Colonic mucosa (tissue), 4 donors: ENCODE data around the gene TMSB4Y. TPM values are rescaled to one million over a fixed set of nuclear protein-coding genes. Genes with fewer than 3 reads are reported as not detected.

Source experiments
- DNase-seq: peaks from one replicate; pipeline ENCODE4 v3.0.0-alpha.2; 2020
- H3K27ac ChIP-seq: fragments of 200-600 bp; one replicate; pipeline ENCODE4 v1.8.0; 2021
- H3K27me3 ChIP-seq: fragments of 200-600 bp; one replicate; pipeline ENCODE4 v1.8.0; 2021
- H3K36me3 ChIP-seq: fragments of 200-600 bp; one replicate; pipeline ENCODE4 v1.8.0; 2021
- H3K4me1 ChIP-seq: fragments of 200-600 bp; one replicate; pipeline ENCODE4 v1.8.0; 2021; ENCODE audit warnings: mild to moderate bottlenecking
- H3K4me3 ChIP-seq: fragments of 200-600 bp; one replicate; pipeline ENCODE4 v1.8.0; 2021
- H3K9ac ChIP-seq, 2 donors: one replicate each; pipeline ENCODE4 v1.7.0; 2013; ENCODE audit warnings: control low read depth in 2 of 2, low read depth in 2 of 2, low read length in 2 of 2
- H3K9me3 ChIP-seq: fragments of 200-600 bp; one replicate; pipeline ENCODE4 v1.8.0; 2021
- intact Hi-C: fragments of 100-400 bp; cut with DNase I; formaldehyde crosslinking; loops from one replicate; pipeline ENCODE4 v1.14.1; 2022
- total RNA-seq, 2 donors: library from RNA; stranded (reverse); fragmentation: NEBNext Ultra II Directional in 1 of 2; extraction: Animal tissue kit (Norgen Biotek cat#: 25700) in 1 of 2; gene quantifications; one replicate each; pipeline ENCODE4 v1.2.1, GENCODE V29; 2021
- TF ChIP-seq, protein P1 (sequence below): fragments of 200-600 bp; IDR thresholded peaks from one replicate; pipeline ENCODE4 v1.8.0; 2022; ENCODE audit warnings: antibody characterized with exemption, mild to moderate bottlenecking
- donor health status: healthy.
- donor health status: DM: no; HTN: no; CAD: no.
- donor health status: DM: no; HTN: no; CAD: no.

TMSB4Y gene
- total RNA-seq, 2 donors from 2014 or later, result not detected

DNA sequence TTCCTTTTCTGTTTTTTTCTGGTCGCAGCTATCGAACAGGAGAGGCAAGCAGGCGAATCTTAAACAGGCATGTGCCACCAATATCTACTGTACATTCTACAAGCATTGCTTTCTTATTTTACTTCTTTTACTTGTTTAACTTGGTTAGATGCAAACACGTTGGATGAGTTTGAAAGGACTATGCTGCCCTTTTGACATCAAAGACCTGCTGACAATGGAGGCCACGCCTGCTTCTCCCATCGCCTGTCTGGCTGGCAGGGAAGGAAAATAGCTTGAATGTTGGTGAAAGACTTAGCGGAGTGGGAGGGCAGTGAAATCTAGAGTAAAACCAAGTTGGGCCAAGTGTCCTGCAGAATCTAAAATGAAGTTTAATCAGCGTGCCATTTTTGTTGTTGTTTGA, 1.5 kb downstream of the TMSB4Y start:
- no peaks in the 10 kb centered on the region for H3K36me3 ChIP-seq
- intact Hi-C loops, result no loop called here
- no peak for DNase-seq
- no peaks in the 10 kb centered on the region for H3K27me3 ChIP-seq
- no peaks in the 10 kb centered on the region for H3K4me1 ChIP-seq
- no peak overlapping the region for H3K9ac ChIP-seq
- no peak overlapping the region for H3K27ac ChIP-seq
- no peak overlapping the region for H3K4me3 ChIP-seq
- no peaks in the 10 kb centered on the region for H3K9me3 ChIP-seq
- TF ChIP-seq, protein P1, sequence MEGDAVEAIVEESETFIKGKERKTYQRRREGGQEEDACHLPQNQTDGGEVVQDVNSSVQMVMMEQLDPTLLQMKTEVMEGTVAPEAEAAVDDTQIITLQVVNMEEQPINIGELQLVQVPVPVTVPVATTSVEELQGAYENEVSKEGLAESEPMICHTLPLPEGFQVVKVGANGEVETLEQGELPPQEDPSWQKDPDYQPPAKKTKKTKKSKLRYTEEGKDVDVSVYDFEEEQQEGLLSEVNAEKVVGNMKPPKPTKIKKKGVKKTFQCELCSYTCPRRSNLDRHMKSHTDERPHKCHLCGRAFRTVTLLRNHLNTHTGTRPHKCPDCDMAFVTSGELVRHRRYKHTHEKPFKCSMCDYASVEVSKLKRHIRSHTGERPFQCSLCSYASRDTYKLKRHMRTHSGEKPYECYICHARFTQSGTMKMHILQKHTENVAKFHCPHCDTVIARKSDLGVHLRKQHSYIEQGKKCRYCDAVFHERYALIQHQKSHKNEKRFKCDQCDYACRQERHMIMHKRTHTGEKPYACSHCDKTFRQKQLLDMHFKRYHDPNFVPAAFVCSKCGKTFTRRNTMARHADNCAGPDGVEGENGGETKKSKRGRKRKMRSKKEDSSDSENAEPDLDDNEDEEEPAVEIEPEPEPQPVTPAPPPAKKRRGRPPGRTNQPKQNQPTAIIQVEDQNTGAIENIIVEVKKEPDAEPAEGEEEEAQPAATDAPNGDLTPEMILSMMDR, result no peak

DNA sequence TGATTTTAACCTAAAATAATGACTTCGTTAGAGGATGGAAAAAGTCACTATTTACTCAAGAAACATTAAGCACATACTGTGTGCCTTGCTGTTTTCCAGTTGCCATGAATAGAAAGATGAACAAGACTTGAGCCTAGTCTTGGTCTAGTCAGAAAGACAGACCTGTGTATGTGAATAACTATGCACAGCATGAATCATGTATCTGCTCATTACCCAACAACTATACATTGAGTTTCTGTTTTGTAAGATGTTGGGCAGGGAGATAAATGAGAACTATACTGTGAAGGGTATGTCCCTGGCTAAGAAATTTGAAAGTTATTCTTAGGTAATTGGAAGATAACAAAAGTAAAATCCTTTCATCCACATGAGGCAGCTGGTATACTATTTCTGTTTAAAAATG, 4.3 kb downstream of the TMSB4Y start:
- no peak for DNase-seq
- Histone ChIP-seq H3K27ac (no peak overlapping the region), H3K27me3 (no peaks in the 10 kb centered on the region), H3K4me1 (no peaks in the 10 kb centered on the region), H3K36me3 (no peaks in the 10 kb centered on the region), H3K9ac (no peak overlapping the region), H3K4me3 (no peak overlapping the region), H3K9me3 (no peaks in the 10 kb centered on the region)
- intact Hi-C loops, result no loop called here
- TF ChIP-seq, protein P1, result no peak

DNA sequence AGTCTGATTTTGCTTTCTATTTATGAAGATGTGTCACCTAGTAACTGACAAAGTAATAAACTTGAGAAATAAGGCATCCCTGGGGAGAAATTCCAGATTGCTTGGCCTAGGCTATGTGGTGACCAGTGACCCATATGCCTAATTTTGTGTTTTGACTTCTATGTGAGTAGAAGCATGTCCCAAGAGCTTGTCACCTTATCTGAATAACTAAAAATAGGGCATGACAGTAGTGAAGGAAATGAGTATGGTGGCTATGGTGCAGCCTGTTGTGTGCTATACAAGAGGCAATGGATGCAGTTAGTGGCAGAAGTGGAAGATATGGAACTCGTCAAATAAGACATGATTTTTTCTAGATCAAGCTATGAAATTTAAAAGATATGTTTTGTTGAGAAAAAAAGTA, 15.3 kb downstream of the TMSB4Y start:
- DNase-seq, result no peak
- H3K9me3 ChIP-seq, result no peaks in the 10 kb centered on the region
- H3K27me3 ChIP-seq, result no peaks in the 10 kb centered on the region
- no peak overlapping the region for H3K9ac ChIP-seq
- intact Hi-C loops, result no loop called here
- H3K4me3 ChIP-seq, result no peak overlapping the region
- no peaks in the 10 kb centered on the region for H3K4me1 ChIP-seq
- TF ChIP-seq, protein P1, result no peak
- H3K27ac ChIP-seq, result no peak overlapping the region
- H3K36me3 ChIP-seq, result no peaks in the 10 kb centered on the region

DNA sequence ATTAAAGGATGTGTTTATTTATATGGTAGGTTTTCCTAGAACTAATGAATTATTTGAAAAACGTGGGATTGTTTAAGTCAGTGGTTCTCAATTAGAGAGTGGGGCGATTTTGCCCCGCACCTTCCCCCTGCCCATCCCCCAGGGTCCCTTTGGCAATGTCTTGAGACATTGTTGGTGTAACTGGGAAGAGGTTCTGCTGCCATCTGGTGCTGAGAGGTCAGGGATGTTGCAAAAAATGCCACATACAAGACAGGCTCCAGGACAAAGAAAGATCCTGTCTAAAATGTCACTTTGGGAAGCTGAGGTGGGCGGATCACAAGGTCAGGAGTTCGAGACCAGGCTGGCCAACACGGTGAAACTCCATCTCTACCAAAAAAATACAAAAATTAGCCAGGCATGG, 25.8 kb downstream of the TMSB4Y start:
- Histone ChIP-seq H3K27me3 (no peaks in the 10 kb centered on the region), H3K27ac (no peak overlapping the region), H3K9me3 (no peaks in the 10 kb centered on the region), H3K9ac (no peak overlapping the region), H3K4me3 (no peak overlapping the region), H3K4me1 (no peaks in the 10 kb centered on the region), H3K36me3 (no peaks in the 10 kb centered on the region)
- no peak for DNase-seq
- intact Hi-C loops, result no loop called here
- TF ChIP-seq, protein P1, result no peak

DNA sequence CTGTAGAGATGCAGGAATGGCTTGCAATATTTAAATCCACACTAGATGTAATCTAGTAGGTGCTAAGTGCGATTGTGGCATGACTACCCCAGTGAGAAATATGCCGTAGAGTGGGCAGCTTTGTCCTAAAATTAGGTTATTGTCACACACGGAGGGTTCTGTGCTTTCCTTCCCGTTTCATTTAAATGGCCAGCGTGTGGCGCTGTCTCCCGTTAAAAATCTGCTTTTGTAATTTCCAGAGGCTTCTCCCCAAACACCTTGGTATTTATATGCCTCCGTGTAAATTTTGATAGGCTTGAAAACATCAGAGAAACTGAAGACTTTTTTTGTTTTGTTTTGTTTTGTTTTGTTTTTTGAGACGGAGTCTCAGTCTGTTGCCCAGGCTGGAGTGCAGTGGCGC, 34.9 kb downstream of the TMSB4Y start:
- no peak overlapping the region for H3K27ac ChIP-seq
- no peaks in the 10 kb centered on the region for H3K4me1 ChIP-seq
- no peaks in the 10 kb centered on the region for H3K27me3 ChIP-seq
- H3K9ac ChIP-seq, result no peak overlapping the region
- intact Hi-C loops, result no loop called here
- TF ChIP-seq, protein P1, result no peak
- H3K9me3 ChIP-seq, result no peaks in the 10 kb centered on the region
- no peak for DNase-seq
- H3K36me3 ChIP-seq, result no peaks in the 10 kb centered on the region
- no peak overlapping the region for H3K4me3 ChIP-seq
